Parathyroid adenoma (tissue), 2 donors: ENCODE results near the gene CXCL5.

Experiments used
- H2AFZ ChIP-seq: fragments of 300-600 bp; sonication (generic); one replicate; pipeline ENCODE4 v1.7.0; 2017; ENCODE audit warnings: antibody characterized with exemption, mild to moderate bottlenecking
- H3K27ac ChIP-seq: fragments of 300-600 bp; sonication (generic); one replicate; pipeline ENCODE4 v1.7.0; 2017
- H3K27me3 ChIP-seq: fragments of 300-600 bp; sonication (generic); one replicate; pipeline ENCODE4 v1.7.0; 2017; ENCODE audit warnings: low read length; ENCODE audit not compliant: control insufficient read depth, insufficient read depth
- H3K36me3 ChIP-seq: fragments of 300-600 bp; sonication (generic); one replicate; pipeline ENCODE4 v1.7.0; 2017; ENCODE audit warnings: low read length; ENCODE audit not compliant: control insufficient read depth, insufficient read depth
- H3K4me1 ChIP-seq: fragments of 300-600 bp; sonication (generic); one replicate; pipeline ENCODE4 v1.7.0; 2017; ENCODE audit warnings: control low read depth
- H3K4me2 ChIP-seq: fragments of 300-600 bp; sonication (generic); one replicate; pipeline ENCODE4 v1.7.0; 2017; ENCODE audit warnings: low read length
- H3K4me3 ChIP-seq: fragments of 300-600 bp; sonication (generic); one replicate; pipeline ENCODE4 v1.7.0; 2017; ENCODE audit warnings: low read depth, low read length
- H3K79me2 ChIP-seq: fragments of 300-600 bp; sonication (generic); one replicate; pipeline ENCODE4 v1.7.0; 2017; ENCODE audit warnings: control low read depth
- H3K9ac ChIP-seq: fragments of 300-600 bp; sonication (generic); one replicate; pipeline ENCODE4 v1.7.0; 2017; ENCODE audit warnings: mild to moderate bottlenecking
- H3K9me3 ChIP-seq: fragments of 300-600 bp; sonication (generic); one replicate; pipeline ENCODE4 v1.7.0; 2017; ENCODE audit warnings: low read length; ENCODE audit not compliant: control insufficient read depth
- CTCF ChIP-seq: fragments of 300-600 bp; sonication (generic); IDR thresholded peaks from one replicate; pipeline ENCODE4 v1.7.0; 2017; ENCODE audit warnings: antibody characterized with exemption, mild to moderate bottlenecking
- donor health status: primary hyperparathyroidism.

The CXCL5 gene

GRCh38 chr4:74030285-74030684 is 31.8 kb upstream of the CXCL5 start:
- H3K36me3 ChIP-seq, result no peaks in the 10 kb centered on the region
- no peak overlapping the region for H3K27ac ChIP-seq
- no peak overlapping the region for H3K4me2 ChIP-seq
- H3K79me2 ChIP-seq, result no peaks in the 10 kb centered on the region
- no peak overlapping the region for H3K4me3 ChIP-seq
- no peaks in the 10 kb centered on the region for H3K4me1 ChIP-seq
- peaks cover 5% of the 10 kb centered on the region for H3K9me3 ChIP-seq
- no peaks in the 10 kb centered on the region for H3K27me3 ChIP-seq
- no peak for TF ChIP-seq CTCF
- no peak overlapping the region for H3K9ac ChIP-seq
- no peak overlapping the region for H2AFZ ChIP-seq

GRCh38 chr4:74028504-74028903 is 30.0 kb upstream of the CXCL5 start:
- H3K27me3 ChIP-seq, result no peaks in the 10 kb centered on the region
- H3K9me3 ChIP-seq, result peaks cover 5% of the 10 kb centered on the region
- no peaks in the 10 kb centered on the region for H3K36me3 ChIP-seq
- no peaks in the 10 kb centered on the region for H3K79me2 ChIP-seq
- H3K27ac ChIP-seq, result no peak overlapping the region
- H3K9ac ChIP-seq, result no peak overlapping the region
- no peak overlapping the region for H3K4me3 ChIP-seq
- TF ChIP-seq CTCF, result no peak
- no peak overlapping the region for H2AFZ ChIP-seq
- no peak overlapping the region for H3K4me2 ChIP-seq
- H3K4me1 ChIP-seq, result no peaks in the 10 kb centered on the region

- H3K27me3 ChIP-seq, result no peaks in the 10 kb centered on the region
- H2AFZ ChIP-seq, result no peak overlapping the region
- no peak for TF ChIP-seq CTCF
- no peaks in the 10 kb centered on the region for H3K4me1 ChIP-seq
- no peaks in the 10 kb centered on the region for H3K36me3 ChIP-seq
- H3K27ac ChIP-seq, result no peak overlapping the region
- no peaks in the 10 kb centered on the region for H3K79me2 ChIP-seq
- no peak overlapping the region for H3K4me3 ChIP-seq
- no peak overlapping the region for H3K9ac ChIP-seq
- H3K4me2 ChIP-seq, result no peak overlapping the region
- H3K9me3 ChIP-seq, result peaks cover 2% of the 10 kb centered on the region
Measured at GRCh38 chr4:74023709-74024108, 25.2 kb upstream of the CXCL5 start.

GRCh38 chr4:74021601-74022000 is 23.1 kb upstream of the CXCL5 start:
- no peak overlapping the region for H3K27ac ChIP-seq
- no peak overlapping the region for H3K4me2 ChIP-seq
- H3K79me2 ChIP-seq, result no peaks in the 10 kb centered on the region
- no peaks in the 10 kb centered on the region for H3K4me1 ChIP-seq
- no peak overlapping the region for H3K4me3 ChIP-seq
- H2AFZ ChIP-seq, result no peak overlapping the region
- no peaks in the 10 kb centered on the region for H3K9me3 ChIP-seq
- H3K27me3 ChIP-seq, result no peaks in the 10 kb centered on the region
- H3K36me3 ChIP-seq, result no peaks in the 10 kb centered on the region
- TF ChIP-seq CTCF, result no peak
- no peak overlapping the region for H3K9ac ChIP-seq

- H3K4me2 ChIP-seq, result no peak overlapping the region
- H3K9me3 ChIP-seq, result no peaks in the 10 kb centered on the region
- H2AFZ ChIP-seq, result no peak overlapping the region
- no peak overlapping the region for H3K27ac ChIP-seq
- no peaks in the 10 kb centered on the region for H3K27me3 ChIP-seq
- H3K9ac ChIP-seq, result no peak overlapping the region
- no peaks in the 10 kb centered on the region for H3K4me1 ChIP-seq
- TF ChIP-seq CTCF, result no peak
- no peaks in the 10 kb centered on the region for H3K79me2 ChIP-seq
- H3K36me3 ChIP-seq, result no peaks in the 10 kb centered on the region
- H3K4me3 ChIP-seq, result no peak overlapping the region
Measured at GRCh38 chr4:74018771-74019170, 20.3 kb upstream of the CXCL5 start.
